ENCODE data around the gene NPRL2. TPM values are rescaled to one million over a fixed set of nuclear protein-coding genes. Genes with fewer than 3 reads are reported as not detected.

Gene NPRL2
- total RNA-seq, 2 donors from 2014 or later, result 22.8 to 32.1 TPM

DNA sequence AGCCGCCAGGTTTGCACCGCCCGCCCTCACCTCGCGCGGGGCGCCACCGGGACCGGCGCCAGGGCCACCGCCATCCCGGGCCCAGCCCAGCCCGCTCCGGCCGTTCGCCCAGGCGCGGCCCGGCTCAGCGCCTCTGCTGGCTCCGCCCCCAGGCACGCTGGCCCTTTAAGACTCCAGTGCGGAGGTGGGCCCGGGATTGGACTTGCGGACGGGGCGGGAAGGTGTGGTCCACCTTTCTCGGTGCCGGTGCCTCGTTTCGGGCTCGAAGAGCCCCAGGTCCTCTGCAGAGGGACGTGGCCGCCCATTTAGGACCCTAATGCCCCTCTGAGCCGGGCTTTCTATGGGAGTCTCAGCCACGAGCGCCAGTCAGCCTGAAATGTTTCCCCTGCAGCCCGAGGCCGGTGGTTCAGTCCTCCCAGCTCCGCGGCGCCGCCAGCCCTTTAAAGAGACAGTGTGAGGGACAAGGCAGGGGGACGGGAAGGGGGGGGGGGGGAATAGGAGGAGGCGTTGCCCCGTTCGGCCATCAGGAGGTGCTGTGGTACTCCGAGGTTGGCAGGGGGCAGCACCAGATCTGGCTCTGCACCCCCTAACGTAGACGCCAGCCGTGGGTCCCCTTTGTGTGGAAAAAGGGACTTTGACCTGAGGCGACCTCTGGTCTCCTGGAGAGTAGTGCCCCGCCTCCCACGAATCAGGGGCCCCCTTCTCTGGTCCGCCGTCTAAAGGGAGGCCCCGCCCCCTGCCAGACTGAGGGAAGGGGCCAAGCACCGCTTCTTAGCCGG is 29.1 kb downstream of the NPRL2 start:
- H3K27ac ChIP-seq, result peak overlapping the region; percentile 88 to 95
- DNase-seq (ENCODE audit: low spot score), result peak; percentile 84
- peak overlapping the region; percentile 48 to 68 for H3K4me3 ChIP-seq
- WGBS, result 2% methylated on average over 45 of the region's 59 CpGs
- intact Hi-C loops (cut with DNase I), result loop anchor here (2.0 to 5.0 kb wide), 2 partner anchors 61 to 84 kb away; partner anchors contain the start of gene GNAI2
- no peaks in the 10 kb centered on the region for H3K36me3 ChIP-seq
- H3K27me3 ChIP-seq (replicated peaks; ENCODE audit: insufficient read depth), result no peaks in the 10 kb centered on the region
- H3K9me3 ChIP-seq, result no peaks in the 10 kb centered on the region
- H3K4me1 ChIP-seq (replicated peaks), result peaks cover 27% of the 10 kb centered on the region
- TF ChIP-seq, protein P1, sequence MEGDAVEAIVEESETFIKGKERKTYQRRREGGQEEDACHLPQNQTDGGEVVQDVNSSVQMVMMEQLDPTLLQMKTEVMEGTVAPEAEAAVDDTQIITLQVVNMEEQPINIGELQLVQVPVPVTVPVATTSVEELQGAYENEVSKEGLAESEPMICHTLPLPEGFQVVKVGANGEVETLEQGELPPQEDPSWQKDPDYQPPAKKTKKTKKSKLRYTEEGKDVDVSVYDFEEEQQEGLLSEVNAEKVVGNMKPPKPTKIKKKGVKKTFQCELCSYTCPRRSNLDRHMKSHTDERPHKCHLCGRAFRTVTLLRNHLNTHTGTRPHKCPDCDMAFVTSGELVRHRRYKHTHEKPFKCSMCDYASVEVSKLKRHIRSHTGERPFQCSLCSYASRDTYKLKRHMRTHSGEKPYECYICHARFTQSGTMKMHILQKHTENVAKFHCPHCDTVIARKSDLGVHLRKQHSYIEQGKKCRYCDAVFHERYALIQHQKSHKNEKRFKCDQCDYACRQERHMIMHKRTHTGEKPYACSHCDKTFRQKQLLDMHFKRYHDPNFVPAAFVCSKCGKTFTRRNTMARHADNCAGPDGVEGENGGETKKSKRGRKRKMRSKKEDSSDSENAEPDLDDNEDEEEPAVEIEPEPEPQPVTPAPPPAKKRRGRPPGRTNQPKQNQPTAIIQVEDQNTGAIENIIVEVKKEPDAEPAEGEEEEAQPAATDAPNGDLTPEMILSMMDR (IDR thresholded peaks at IDR 0.05), result peak in 2 of 4 experiments; percentile 21 to 66
- peak; percentile 73 for TF ChIP-seq POLR2AphosphoS5 (IDR thresholded peaks at IDR 0.05)
- no peak for TF ChIP-seq POLR2A (IDR thresholded peaks at IDR 0.05)

DNA sequence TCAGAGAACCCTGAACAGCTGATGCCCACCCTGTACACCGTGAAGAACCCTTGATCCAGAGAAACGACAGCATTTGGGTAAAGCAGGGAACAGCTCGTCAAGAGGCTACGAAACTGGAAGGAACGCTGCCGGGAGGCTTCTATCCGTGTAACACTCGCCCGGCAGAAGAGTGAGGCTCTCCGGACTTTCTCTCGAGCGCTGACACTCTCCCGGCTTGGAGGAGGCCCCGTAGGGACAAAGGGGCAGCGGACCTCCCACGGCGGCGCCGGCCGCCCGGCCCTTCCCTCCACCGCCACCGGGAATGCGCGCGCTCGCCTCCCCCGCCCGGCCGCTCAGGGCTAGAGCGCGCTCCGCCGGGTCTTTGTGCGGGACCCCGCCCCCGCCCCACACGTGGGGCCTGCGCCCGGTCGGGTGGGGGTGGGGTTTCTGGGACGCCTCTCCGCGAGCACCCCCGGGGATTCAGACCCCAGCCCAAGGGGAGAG is 29.7 kb downstream of the NPRL2 start:
- Histone ChIP-seq H3K36me3 (no peaks in the 10 kb centered on the region), H3K4me3 (peak overlapping the region; percentile 48 to 68), H3K4me1 (replicated peaks) (peaks cover 27% of the 10 kb centered on the region), H3K27ac (peak overlapping the region; percentile 88 to 95), H3K27me3 (replicated peaks; ENCODE audit: insufficient read depth) (no peaks in the 10 kb centered on the region), H3K9me3 (no peaks in the 10 kb centered on the region)
- TF ChIP-seq POLR2A (IDR thresholded peaks at IDR 0.05) (peak; percentile 86), POLR2AphosphoS5 (IDR thresholded peaks at IDR 0.05) (no peak)
- TF ChIP-seq, protein P1 (IDR thresholded peaks at IDR 0.05), result peak in 1 of 4 experiments; percentile 22
- intact Hi-C loops (cut with DNase I), result loop anchor here (5.0 kb wide), 1 partner anchor 84 kb away; the partner anchor contains the start of gene GNAI2
- DNase-seq (ENCODE audit: low spot score), result peak; percentile 82
- under 1% methylated on average over 15 of the region's 45 CpGs for WGBS

DNA sequence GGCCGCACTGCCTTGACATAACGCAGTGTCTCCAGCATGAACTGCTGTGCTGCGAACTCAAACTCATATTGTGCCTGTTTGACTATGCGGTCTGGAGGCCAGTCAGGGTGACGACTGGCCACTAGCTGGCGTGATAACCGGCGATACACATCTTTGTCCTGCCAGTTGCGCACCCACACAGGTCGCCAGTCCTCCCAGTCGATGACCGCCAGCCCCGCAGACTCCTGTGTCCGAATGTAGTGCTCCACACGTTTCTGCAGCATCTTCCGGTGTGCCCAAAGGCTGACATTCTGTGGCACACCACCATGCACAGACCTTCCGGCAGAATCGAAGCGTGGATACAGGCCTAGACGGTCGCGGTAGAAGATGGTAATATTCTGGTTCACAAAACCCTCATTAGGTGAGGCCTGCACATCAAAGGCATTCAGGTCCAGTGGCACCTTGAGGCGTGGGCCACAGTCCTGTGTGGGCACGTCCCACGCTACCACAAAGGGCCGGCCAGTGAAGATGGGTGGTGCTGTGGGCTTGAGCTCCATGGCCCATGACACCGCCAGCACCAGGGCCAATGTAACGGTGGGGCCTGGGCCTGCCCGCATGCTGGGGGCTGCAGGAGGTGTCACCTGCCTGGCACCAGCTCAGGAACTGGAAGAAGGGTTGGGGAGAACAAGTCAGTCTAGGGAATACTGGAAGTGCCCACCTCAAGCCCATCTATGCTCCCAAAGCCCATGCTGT is 30.5 kb downstream of the NPRL2 start:
- H3K27ac ChIP-seq, result peak overlapping the region; percentile 88 to 95
- H3K4me1 ChIP-seq (replicated peaks), result peaks cover 27% of the 10 kb centered on the region
- H3K27me3 ChIP-seq (replicated peaks; ENCODE audit: insufficient read depth), result no peaks in the 10 kb centered on the region
- no peak for DNase-seq (ENCODE audit: low spot score)
- 68% methylated on average over 29 of the region's 29 CpGs for WGBS
- TF ChIP-seq POLR2A (IDR thresholded peaks at IDR 0.05) (no peak), POLR2AphosphoS5 (IDR thresholded peaks at IDR 0.05) (no peak)
- TF ChIP-seq, protein P1 (IDR thresholded peaks at IDR 0.05), result no peak
- intact Hi-C loops (cut with DNase I), result loop anchor here (5.0 kb wide), 1 partner anchor 83 kb away; the partner anchor contains the start of gene GNAI2
- H3K4me3 ChIP-seq, result peak overlapping the region; percentile 48 to 68
- no peaks in the 10 kb centered on the region for H3K9me3 ChIP-seq
- no peaks in the 10 kb centered on the region for H3K36me3 ChIP-seq

DNA sequence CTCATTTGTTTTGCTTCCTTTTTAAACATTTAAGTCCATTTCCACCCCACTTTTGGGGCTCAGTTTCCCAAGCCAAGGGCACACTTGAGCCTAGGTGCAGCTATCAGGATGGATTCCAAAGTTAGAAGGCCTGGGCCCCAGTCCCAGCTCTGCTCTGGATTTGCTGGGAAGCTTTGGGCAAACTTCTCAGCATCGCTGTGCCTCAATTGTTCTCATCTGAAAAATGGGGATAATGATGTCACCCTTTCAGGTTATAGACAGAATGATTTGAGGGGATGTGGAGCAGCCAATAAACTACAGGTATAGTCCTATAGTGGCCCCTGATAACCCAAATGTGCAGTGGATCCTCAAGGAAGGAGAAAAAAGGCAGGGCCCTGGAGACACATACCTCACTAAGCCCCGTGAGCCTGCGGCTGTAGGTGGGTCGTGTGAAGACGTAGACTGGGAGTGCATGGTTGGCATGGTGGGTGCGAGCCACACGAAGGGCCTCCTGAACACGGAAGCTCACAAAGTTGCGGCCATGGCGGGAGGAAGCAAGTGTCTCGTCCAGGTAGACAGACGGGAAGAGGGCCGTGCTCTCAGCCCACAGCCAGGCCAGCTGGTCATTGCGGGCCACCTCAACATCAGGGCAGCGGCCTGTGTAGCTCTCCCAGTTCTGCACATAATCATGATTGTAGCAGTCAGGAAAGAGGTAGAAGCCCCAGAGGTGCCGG is 31.2 kb downstream of the NPRL2 start:
- intact Hi-C loops (cut with DNase I), result no loop called here
- Histone ChIP-seq H3K27me3 (replicated peaks; ENCODE audit: insufficient read depth) (no peaks in the 10 kb centered on the region), H3K9me3 (no peaks in the 10 kb centered on the region), H3K27ac (peak overlapping the region in 1 of 2 donors; percentile 90), H3K36me3 (no peaks in the 10 kb centered on the region), H3K4me3 (no peak overlapping the region), H3K4me1 (replicated peaks) (peaks cover 27% of the 10 kb centered on the region)
- 89% methylated on average over 16 of the region's 16 CpGs for WGBS
- no peak for DNase-seq (ENCODE audit: low spot score)
- TF ChIP-seq, protein P1 (IDR thresholded peaks at IDR 0.05), result no peak
- TF ChIP-seq POLR2A (IDR thresholded peaks at IDR 0.05) (no peak), POLR2AphosphoS5 (IDR thresholded peaks at IDR 0.05) (no peak)

Measured in prostate gland (tissue), 2 donors.